Activated CD4-positive, alpha-beta T cell treated with anti-CD3 and anti-CD28 coated beads for 36 hours (primary cell): Measurements from ENCODE around the gene AEN. TPM values are rescaled to one million over a fixed set of nuclear protein-coding genes. Genes with fewer than 3 reads are reported as not detected.

ENCODE experiments used
- ATAC-seq: fragments of 200-7000 bp; cut with Tn5 transposase; one replicate; pipeline ENCODE4 v1.10.0; 2021; ENCODE audit warnings: mild to moderate bottlenecking, moderate library complexity
- CTCF ChIA-PET: fragments of 350-600 bp; sonication (Branson Sonifier 250); formaldehyde crosslinking; loops from one replicate; lab custom pipeline; 2021; ENCODE audit warnings: antibody characterized with exemption; lab: Charles Lee
- POLR2A ChIA-PET: fragments of 350-600 bp; sonication (Branson Sonifier 250); formaldehyde crosslinking; loops from one replicate; lab custom pipeline; 2021; ENCODE audit warnings: antibody characterized with exemption, inconsistent platforms; lab: Charles Lee
- DNase-seq: peaks from one replicate; pipeline ENCODE4 v3.0.0-alpha.2; 2020
- H3K27ac Mint-ChIP-seq: one replicate; pipeline ENCODE4 v1.8.0; 2021; ENCODE audit warnings: mixed read lengths
- H3K27me3 Mint-ChIP-seq: one replicate; pipeline ENCODE4 v1.8.0; 2021; ENCODE audit warnings: mixed read lengths
- H3K36me3 Mint-ChIP-seq: one replicate; pipeline ENCODE4 v1.8.0; 2021; ENCODE audit warnings: low read depth, mixed read lengths
- H3K4me1 Mint-ChIP-seq: one replicate; pipeline ENCODE4 v1.8.0; 2021; ENCODE audit warnings: mixed read lengths
- H3K4me3 Mint-ChIP-seq: one replicate; pipeline ENCODE4 v1.8.0; 2021; ENCODE audit warnings: mild to moderate bottlenecking, moderate library complexity, mixed read lengths
- H3K9me3 Mint-ChIP-seq: one replicate; pipeline ENCODE4 v1.8.0; 2021; ENCODE audit warnings: low read depth, mixed read lengths
- intact Hi-C, 2 experiments: fragments of 100-400 bp; cut with DNase I in 1 of 2; cut with micrococcal nuclease in 1 of 2; formaldehyde crosslinking; loops; one replicate each; pipeline versions ENCODE4 v1.14.2 to v1.15.1; 2022 to 2024; cut with DNase I, micrococcal nuclease
- total RNA-seq, 2 experiments: library from RNA; stranded (reverse); gene quantifications; one replicate each; pipeline ENCODE4 v1.2.3, GENCODE V29; 2021

Gene AEN
- total RNA-seq, 2 experiments from 2014 or later = 42.8 to 52.9 TPM

GRCh38 chr15:88624156-88624970, 3.2 kb downstream of the AEN start:
- H3K36me3 Mint-ChIP-seq = peaks cover 67% of the 10 kb centered on the region

GRCh38 chr15:88624971-88625490, 3.9 kb downstream of the AEN start:
- POLR2A ChIA-PET = interaction anchor here (0.6 to 2.1 kb wide), 8 partner anchors 10 to 190 kb away, joined by 3 to 21 read pairs (median 3); partner anchors contain the start of genes ISG20, MRPL46 and MRPS11
- H3K36me3 Mint-ChIP-seq = peaks cover 74% of the 10 kb centered on the region
- DNase-seq (no peak), ATAC-seq (no peak)
- CTCF ChIA-PET = interaction anchor here (0.6 to 3.1 kb wide), 16 partner anchors 8 to 393 kb away, joined by 3 to 28 read pairs (median 4); partner anchors contain the start of gene ISG20
- H3K27me3 Mint-ChIP-seq = no peaks in the 10 kb centered on the region
- H3K4me3 Mint-ChIP-seq = peak overlapping the region; percentile 90
- intact Hi-C loops = loop anchor here (1.0 to 5.0 kb wide), 7 partner anchors 39 to 1267 kb away; partner anchors contain the start of genes AP3S2 (in 1 of the 2), FANCI (in 1 of the 2) and POLG (in 1 of the 2)
- H3K4me1 Mint-ChIP-seq = peaks cover 79% of the 10 kb centered on the region
- no peaks in the 10 kb centered on the region for H3K9me3 Mint-ChIP-seq
- H3K27ac Mint-ChIP-seq = peak overlapping the region; percentile 94

More at GRCh38 chr15:88624156-88624970, 3.2 kb downstream of the AEN start:
- no peaks in the 10 kb centered on the region for H3K9me3 Mint-ChIP-seq
- peak overlapping the region; percentile 94 for H3K27ac Mint-ChIP-seq
- peaks cover 5% of the 10 kb centered on the region for H3K27me3 Mint-ChIP-seq
- DNase-seq (peak; percentile 63), ATAC-seq (peak; percentile 24)
- H3K4me3 Mint-ChIP-seq = peak overlapping the region; percentile 90
- ChIA-PET CTCF (interaction anchor here (0.6 to 3.1 kb wide), 16 partner anchors 9 to 394 kb away, joined by 3 to 28 read pairs (median 4); partner anchors contain the start of gene ISG20), POLR2A (interaction anchor here (0.6 to 2.1 kb wide), 7 partner anchors 11 to 191 kb away, joined by 3 to 21 read pairs (median 3); partner anchors contain the start of genes ISG20, MRPL46 and MRPS11)
- intact Hi-C loops = loop anchor here (1.0 to 5.0 kb wide), 7 partner anchors 40 to 1268 kb away; partner anchors contain the start of genes AP3S2 (in 1 of the 2), FANCI (in 1 of the 2) and POLG (in 1 of the 2)
- peaks cover 72% of the 10 kb centered on the region for H3K4me1 Mint-ChIP-seq

- ATAC-seq = no peak
- Mint-ChIP-seq H3K4me1 (peaks cover 83% of the 10 kb centered on the region), H3K27me3 (no peaks in the 10 kb centered on the region), H3K4me3 (peak overlapping the region; percentile 43), H3K36me3 (peaks cover 80% of the 10 kb centered on the region), H3K9me3 (no peaks in the 10 kb centered on the region), H3K27ac (peak overlapping the region; percentile 86)
- intact Hi-C loops = no loop called here
- ChIA-PET CTCF (interaction anchor here (0.6 to 3.1 kb wide), 8 partner anchors 9 to 1549 kb away, joined by 3 to 28 read pairs (median 4); no protein-coding TSS in a partner anchor), POLR2A (interaction anchor here (0.6 kb wide), 1 partner anchor 579 kb away, joined by 3 read pairs; no protein-coding TSS in a partner anchor)
- no peak for DNase-seq
Measured at GRCh38 chr15:88625943-88626741, 5.0 kb downstream of the AEN start.

- no peaks in the 10 kb centered on the region for H3K27me3 Mint-ChIP-seq
- peak overlapping the region; percentile 30 for H3K4me3 Mint-ChIP-seq
- ChIA-PET CTCF (interaction anchor here (0.7 to 1.5 kb wide), 2 partner anchors 26 to 278 kb away, joined by 8 to 9 read pairs; no protein-coding TSS in a partner anchor), POLR2A (interaction anchor here (0.6 to 1.1 kb wide), 2 partner anchors 11 to 22 kb away, joined by 4 to 5 read pairs; partner anchors contain the start of gene ISG20)
- no peaks in the 10 kb centered on the region for H3K9me3 Mint-ChIP-seq
- DNase-seq = peak; percentile 80
- H3K36me3 Mint-ChIP-seq = peaks cover 84% of the 10 kb centered on the region
- peak; percentile 51 for ATAC-seq
- H3K4me1 Mint-ChIP-seq = peaks cover 93% of the 10 kb centered on the region
- peak overlapping the region; percentile 86 for H3K27ac Mint-ChIP-seq
- intact Hi-C loops = loop anchor here in 1 of 2 experiments (1.0 kb wide), 1 partner anchor 11 kb away; no protein-coding TSS in a partner anchor
Measured at GRCh38 chr15:88627463-88627862, 6.3 kb downstream of the AEN start.

- no peak for ATAC-seq
- H3K4me3 Mint-ChIP-seq = no peak overlapping the region
Measured at GRCh38 chr15:88628018-88628654, 7.0 kb downstream of the AEN start.

GRCh38 chr15:88629071-88629470, 7.9 kb downstream of the AEN start:
- H3K36me3 Mint-ChIP-seq = peaks cover 81% of the 10 kb centered on the region
- DNase-seq (peak; percentile 3), ATAC-seq (no peak)
- intact Hi-C loops = no loop called here
- peaks cover 91% of the 10 kb centered on the region for H3K4me1 Mint-ChIP-seq
- H3K27ac Mint-ChIP-seq = peak overlapping the region; percentile 86
- ChIA-PET POLR2A (no interaction called here), CTCF (interaction anchor here (0.6 kb wide), 1 partner anchor 326 kb away, joined by 3 read pairs; no protein-coding TSS in a partner anchor)
- no peaks in the 10 kb centered on the region for H3K27me3 Mint-ChIP-seq
- no peaks in the 10 kb centered on the region for H3K9me3 Mint-ChIP-seq
- H3K4me3 Mint-ChIP-seq = no peak overlapping the region

More at GRCh38 chr15:88628018-88628654, 7.0 kb downstream of the AEN start:
- DNase-seq = peak; percentile 4
- intact Hi-C loops = no loop called here
- peaks cover 82% of the 10 kb centered on the region for H3K36me3 Mint-ChIP-seq
- H3K9me3 Mint-ChIP-seq = no peaks in the 10 kb centered on the region
- peak overlapping the region; percentile 86 for H3K27ac Mint-ChIP-seq
- POLR2A ChIA-PET = interaction anchor here (1.1 kb wide), 1 partner anchor 10 kb away, joined by 5 read pairs; the partner anchor contains the start of gene ISG20
- CTCF ChIA-PET = interaction anchor here (0.6 to 1.5 kb wide), 3 partner anchors 25 to 327 kb away, joined by 3 to 9 read pairs (median 8); no protein-coding TSS in a partner anchor
- H3K27me3 Mint-ChIP-seq = no peaks in the 10 kb centered on the region
- H3K4me1 Mint-ChIP-seq = peaks cover 93% of the 10 kb centered on the region

GRCh38 chr15:88630141-88630721, 9.1 kb downstream of the AEN start:
- Mint-ChIP-seq H3K27me3 (no peaks in the 10 kb centered on the region), H3K4me1 (peaks cover 90% of the 10 kb centered on the region), H3K36me3 (peaks cover 76% of the 10 kb centered on the region), H3K4me3 (no peak overlapping the region), H3K9me3 (no peaks in the 10 kb centered on the region), H3K27ac (peak overlapping the region; percentile 83)
- POLR2A ChIA-PET = interaction anchor here (0.6 kb wide), 1 partner anchor 164 kb away, joined by 6 read pairs; no protein-coding TSS in a partner anchor
- CTCF ChIA-PET = interaction anchor here (0.7 kb wide), 1 partner anchor 11 kb away, joined by 3 read pairs; no protein-coding TSS in a partner anchor
- ATAC-seq = peak; percentile 9
- intact Hi-C loops = no loop called here
- DNase-seq = no peak

- Mint-ChIP-seq H3K4me1 (peaks cover 91% of the 10 kb centered on the region), H3K27ac (peak overlapping the region; percentile 83), H3K27me3 (no peaks in the 10 kb centered on the region), H3K9me3 (no peaks in the 10 kb centered on the region), H3K4me3 (no peak overlapping the region), H3K36me3 (peaks cover 73% of the 10 kb centered on the region)
- intact Hi-C loops = no loop called here
- DNase-seq = no peak
- ChIA-PET POLR2A (interaction anchor here (0.6 to 0.7 kb wide), 2 partner anchors 9 to 165 kb away, joined by 3 to 6 read pairs; no protein-coding TSS in a partner anchor), CTCF (interaction anchor here (0.6 to 1.0 kb wide), 3 partner anchors 10 to 34 kb away, joined by 3 read pairs; no protein-coding TSS in a partner anchor)
- no peak for ATAC-seq
Measured at GRCh38 chr15:88630798-88631463, 9.8 kb downstream of the AEN start.

- peak; percentile 6 for DNase-seq
- Mint-ChIP-seq H3K4me1 (peaks cover 92% of the 10 kb centered on the region), H3K27me3 (no peaks in the 10 kb centered on the region), H3K27ac (peak overlapping the region; percentile 76), H3K4me3 (no peak overlapping the region), H3K9me3 (no peaks in the 10 kb centered on the region), H3K36me3 (peaks cover 74% of the 10 kb centered on the region)
- POLR2A ChIA-PET = interaction anchor here (0.7 kb wide), 1 partner anchor 10 kb away, joined by 3 read pairs; no protein-coding TSS in a partner anchor
- intact Hi-C loops = no loop called here
- CTCF ChIA-PET = interaction anchor here (0.7 to 1.3 kb wide), 3 partner anchors 27 to 546 kb away, joined by 3 to 4 read pairs (median 3); no protein-coding TSS in a partner anchor
- ATAC-seq = no peak
Measured at GRCh38 chr15:88631464-88632028, 10.4 kb downstream of the AEN start.
